C4-2B (cell line): ENCODE results near the gene PANK3.

Experiments used
- CTCF ChIP-seq: fragments of 450-650 bp; conservative IDR thresholded peaks from 2 replicates; pipeline ENCODE4 v1.5.1; 2017; ENCODE audit warnings: mild to moderate bottlenecking
- ZFX ChIP-seq: fragments of 450-650 bp; IDR thresholded peaks from 2 replicates; pipeline ENCODE4 v1.6.1; 2017

GRCh38 chr5:168585119-168585856 lies 6.1 kb upstream of the PANK3 start:
- TF ChIP-seq CTCF (no peak), ZFX (no peak)
